ENCODE results near the gene OR1A1.
"Not testable (repeated sequence)": the region's sequence is repeated elsewhere in the genome, so short reads cannot be mapped to it uniquely, and the experiment has no call there.

OR1A1 gene, protein sequence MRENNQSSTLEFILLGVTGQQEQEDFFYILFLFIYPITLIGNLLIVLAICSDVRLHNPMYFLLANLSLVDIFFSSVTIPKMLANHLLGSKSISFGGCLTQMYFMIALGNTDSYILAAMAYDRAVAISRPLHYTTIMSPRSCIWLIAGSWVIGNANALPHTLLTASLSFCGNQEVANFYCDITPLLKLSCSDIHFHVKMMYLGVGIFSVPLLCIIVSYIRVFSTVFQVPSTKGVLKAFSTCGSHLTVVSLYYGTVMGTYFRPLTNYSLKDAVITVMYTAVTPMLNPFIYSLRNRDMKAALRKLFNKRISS

DNA sequence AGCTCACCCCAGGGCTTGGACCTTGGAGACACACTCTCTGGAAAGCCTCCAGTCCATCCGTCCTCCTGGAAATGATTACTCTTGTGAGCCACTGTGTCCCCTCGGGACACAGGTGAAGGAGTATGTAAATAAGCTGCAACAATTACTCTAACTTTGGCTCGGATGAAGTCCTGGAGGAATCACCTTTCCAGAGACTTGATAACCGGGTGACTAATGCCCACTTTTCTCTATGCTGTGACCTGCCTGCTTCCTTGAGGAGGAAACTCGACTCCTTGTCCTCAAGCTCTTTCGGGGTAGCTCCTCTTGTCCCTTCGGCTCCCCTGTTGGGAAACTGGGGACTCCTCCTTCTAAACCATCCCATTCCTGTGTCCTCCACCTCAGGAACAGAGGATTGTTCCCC is at the start of gene OR1A1:
Gene OR1A1 (plus strand): TSS at position 301 of the 400 bp plus-strand sequence. CDS start 7,954 bp downstream, outside the sequence.
- DNase-seq = no peak

DNA sequence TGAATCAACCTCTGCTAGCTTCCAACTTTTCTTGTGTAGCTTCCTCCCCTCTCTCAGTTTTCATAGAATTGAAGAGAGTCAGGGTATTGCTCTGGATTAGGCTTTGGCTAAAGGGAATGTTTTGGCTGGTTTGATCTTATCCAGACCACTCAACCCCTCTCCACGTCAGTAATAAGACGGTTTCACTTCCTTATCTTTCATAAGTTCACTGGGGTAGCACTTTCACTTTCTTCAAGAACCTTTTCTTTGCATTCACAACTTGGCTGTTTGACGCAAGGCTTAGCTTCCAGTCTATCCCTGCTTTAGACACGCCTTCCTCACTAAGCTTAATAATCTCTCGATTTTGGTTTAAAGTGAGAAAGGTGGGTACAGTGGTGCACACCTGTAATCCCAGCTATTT is 39.9 kb upstream of the OR1A1 start:
- DNase-seq = no peak

DNA sequence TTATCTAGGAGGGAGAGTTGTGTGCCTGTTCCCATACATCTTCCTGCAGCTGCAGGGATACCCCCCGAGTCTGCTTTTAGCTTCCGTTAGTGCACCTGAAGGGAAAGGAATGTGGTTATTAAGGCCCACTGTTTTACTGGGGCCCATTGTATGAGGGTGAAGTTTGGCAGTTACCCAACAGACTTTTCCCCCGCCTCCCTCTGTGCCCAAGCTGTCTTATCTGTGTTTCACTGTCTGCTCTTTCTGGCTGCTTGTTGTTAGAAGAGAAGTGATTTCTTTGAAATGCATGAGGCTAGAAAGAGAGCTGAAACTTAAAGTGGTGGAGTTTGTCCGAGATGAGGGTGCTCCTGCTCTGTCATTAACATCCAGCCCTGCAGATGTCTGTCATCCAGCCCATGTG is 17.5 kb upstream of the OR1A1 start:
- DNase-seq = no peak

DNA sequence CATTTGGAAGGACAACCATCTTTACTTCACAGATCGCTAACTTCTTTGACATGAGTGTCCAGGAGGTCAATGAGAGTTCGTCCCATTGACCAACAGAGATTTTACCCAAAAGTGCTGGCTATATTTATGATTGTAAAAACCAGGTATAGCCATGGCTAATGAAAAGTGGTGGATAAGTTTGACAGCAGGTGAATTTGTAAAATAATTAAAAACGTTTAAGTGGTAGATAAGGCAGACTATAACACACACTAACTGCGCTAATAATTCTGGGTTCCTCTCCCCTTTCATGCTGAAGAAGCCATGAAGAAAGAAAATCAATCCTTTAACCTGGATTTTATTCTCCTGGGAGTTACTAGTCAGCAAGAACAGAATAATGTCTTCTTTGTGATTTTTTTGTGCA is 10.2 kb upstream of the OR1A1 start, which contains the start of gene OR1A2:
Gene OR1A2 (plus strand): TSS at position 301 of the 400 bp plus-strand sequence. CDS start 0 bp downstream, at position 301.
- DNase-seq = no peak

DNA sequence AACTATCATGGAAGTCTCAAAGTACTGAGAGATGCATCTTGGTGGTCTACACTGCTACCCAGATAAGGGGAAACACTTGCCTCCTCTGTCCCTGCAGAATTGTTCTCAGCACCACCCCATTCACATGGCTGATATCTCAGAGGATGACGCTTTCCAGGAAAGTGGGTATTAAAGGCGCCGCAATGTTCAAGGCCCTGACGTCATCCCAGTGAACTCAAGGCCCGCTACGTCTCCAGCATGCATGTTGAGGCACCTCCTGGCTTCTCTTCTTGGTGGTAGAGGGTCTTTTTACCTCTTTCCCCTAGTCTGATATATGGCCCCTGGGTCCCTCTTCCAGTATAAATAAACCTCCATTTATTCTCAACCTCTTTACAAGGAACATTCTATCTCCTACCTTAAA is 1.0 kb downstream of the OR1A1 start:
- no peak for DNase-seq

DNA sequence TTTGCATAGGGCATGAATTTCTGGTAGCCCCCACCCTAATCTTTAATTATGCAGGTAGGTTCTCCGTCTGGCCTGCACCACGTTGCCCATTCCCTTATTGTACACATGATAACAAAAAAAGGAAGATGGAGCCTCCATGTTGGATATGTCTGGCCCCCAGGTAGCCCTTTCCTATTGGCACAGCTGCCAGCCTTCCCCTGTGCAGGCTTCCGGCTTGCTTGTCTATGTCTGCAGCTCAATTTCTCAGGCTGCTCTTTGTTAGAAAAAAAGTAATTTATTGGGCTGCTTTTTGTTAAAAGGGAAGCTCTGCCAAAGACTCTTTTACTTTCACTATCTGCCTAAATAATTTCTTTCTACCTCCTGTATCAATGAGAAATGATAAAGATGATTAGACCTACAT is 5.5 kb downstream of the OR1A1 start:
- no peak for DNase-seq

DNA sequence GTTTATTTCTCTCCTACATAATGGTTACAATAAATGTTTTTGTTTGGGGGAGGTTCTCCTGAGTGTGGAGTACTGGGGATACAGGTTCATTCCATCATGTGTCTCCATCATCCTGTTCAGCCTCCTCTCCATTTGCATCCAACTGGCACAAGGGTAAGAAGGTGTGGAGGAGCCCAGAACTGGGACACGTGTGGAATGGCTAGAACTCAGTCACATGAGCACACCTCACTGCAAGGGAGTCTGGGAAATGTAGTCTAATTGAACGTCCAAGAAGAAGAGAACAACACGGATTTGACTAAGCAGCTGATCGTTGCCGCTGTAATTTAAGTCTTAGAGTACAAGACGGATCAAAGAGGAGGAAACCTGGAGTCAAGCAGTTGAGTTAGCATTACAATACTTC is 6.1 kb downstream of the OR1A1 start:
- no peak for DNase-seq

DNA sequence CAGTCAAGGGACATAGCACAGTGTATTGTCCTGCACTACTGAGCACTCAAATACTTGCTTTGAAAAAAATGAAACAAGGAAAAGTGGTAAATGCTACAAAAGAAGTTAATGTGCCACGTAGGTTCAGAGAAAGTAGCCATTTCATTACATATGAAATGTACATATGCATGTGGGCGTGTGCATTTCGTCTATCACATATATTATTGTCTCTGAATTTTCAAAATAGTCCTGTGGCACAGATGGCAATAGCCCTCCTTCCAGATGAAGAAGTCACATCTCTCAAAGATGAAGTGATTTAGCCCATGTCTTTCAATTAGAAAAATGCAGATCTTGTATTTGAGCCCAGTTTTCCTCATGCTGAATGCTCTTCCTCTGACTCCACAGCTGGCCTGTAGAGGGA is 12.5 kb downstream of the OR1A1 start:
- not testable (repeated sequence) for DNase-seq

DNA sequence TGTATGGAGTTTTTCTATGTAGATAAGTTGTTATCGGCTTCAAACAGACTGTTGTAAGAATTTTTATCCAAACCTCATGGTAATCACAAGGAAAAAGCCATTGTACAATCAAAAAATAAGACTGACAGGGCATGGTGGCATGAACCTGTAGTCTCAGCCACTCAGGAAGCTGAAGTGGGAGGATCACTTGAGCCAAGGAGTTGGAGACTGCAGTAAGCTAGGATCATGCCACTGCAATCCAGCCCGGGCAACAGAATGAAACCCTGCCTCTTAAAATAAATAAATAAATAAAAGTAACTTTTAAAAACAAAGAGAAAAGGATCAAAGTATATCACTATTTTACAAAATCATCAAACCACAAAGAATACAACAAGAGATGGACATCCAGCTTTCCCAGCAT is 14.4 kb downstream of the OR1A1 start:
- no peak for DNase-seq

DNA sequence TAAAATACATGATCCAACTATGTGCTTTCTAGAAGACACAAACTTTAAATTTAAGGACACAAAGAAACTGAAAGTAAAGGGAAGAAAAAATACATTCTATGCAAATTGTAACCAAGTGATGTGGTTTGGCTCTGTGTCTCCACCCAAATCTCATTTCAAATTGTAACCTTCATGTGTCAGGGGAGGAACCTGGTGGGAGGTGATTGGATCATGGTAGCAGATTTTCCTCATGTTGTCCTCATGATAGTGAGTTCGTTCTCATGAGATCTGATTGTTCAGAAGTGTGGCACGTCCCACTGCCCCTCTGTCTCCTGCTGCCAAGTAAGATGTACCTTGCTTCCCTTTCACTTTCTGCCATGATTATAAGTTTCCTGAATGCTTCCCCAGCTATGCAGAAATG is 15.0 kb downstream of the OR1A1 start:
- no peak for DNase-seq

DNA sequence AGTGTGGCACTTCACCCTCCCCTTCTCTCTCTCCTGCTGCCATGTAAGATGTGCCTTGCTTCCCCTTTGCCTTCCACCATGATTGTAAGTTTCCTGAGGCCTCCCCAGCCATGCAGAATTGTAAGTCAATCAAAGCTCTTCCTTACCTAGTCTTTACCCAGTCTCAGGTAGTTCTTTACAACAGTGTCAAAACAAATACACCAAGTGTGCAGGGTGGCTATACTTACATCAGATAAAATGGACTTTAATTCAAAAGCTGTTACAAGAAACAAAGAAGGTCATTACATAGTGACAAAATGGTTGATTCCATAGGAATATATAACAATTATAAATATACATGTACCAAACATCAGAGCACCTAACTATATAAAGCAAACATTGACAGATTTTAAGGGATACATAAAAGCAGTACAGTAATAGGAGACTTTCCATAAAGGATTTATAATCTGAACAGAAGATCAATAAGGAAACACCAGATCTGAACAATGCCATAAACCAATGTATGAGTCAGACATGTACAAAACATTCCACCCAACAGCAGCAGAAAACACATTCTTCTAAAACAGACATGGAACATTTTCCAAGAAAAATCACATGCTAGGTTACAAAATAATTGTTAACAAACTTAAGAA is 17.4 kb downstream of the OR1A1 start:
- not testable (repeated sequence) for DNase-seq

DNA sequence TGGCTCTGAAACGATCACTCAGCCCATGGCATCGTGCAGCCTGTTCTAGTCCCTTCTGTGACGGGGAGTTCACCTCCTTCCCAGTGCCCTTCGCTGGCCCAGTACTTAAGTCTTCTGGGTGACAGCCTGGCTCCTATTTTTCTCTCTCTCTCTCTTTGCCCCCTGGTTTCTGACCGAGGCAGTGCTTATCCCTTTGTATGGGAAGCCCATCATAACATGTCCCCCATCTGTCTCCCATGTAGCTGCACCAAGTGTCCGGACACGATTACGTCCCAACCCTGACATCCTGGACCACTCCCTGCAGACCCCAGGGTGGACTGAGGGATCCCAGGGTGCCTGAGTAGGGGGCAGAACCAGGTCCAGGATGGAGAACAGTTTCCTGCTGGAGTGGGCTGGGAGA is 24.8 kb downstream of the OR1A1 start:
- DNase-seq = not testable (repeated sequence)

DNA sequence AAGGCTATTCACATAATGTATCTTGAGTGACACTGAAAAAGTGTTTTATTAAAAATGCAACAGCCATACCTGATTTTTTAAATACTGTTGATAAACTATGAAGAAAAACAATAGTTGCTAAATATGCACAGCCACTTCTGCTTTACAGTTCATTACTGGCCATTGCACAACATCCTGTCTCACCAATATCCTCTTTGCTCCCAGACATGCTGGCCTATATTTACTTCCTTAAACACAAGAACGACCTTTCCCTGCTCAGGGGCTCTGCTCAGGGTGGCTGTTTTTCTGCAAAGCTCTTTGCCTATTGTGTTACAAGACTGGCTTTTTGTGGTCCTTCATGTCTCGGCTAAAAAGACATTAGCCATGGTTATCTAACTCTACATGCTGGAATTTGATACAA is 31.2 kb downstream of the OR1A1 start:
- not testable (repeated sequence) for DNase-seq

DNA sequence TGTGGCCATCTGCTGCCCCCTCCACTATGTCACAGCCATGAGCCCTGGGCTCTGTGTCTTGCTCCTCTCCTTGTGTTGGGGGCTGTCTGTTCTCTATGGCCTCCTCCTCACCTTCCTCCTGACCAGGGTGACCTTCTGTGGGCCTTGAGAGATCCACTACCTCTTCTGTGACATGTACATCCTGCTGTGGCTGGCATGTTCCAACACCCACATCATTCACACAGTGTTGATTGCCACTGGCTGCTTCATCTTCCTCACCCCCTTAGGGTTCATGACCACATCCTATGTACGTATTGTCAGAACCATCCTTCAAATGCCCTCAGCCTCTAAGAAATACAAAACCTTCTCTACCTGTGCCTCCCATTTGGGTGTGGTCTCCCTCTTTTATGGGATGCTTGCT is 33.6 kb downstream of the OR1A1 start:
- DNase-seq = not testable (repeated sequence)

DNA sequence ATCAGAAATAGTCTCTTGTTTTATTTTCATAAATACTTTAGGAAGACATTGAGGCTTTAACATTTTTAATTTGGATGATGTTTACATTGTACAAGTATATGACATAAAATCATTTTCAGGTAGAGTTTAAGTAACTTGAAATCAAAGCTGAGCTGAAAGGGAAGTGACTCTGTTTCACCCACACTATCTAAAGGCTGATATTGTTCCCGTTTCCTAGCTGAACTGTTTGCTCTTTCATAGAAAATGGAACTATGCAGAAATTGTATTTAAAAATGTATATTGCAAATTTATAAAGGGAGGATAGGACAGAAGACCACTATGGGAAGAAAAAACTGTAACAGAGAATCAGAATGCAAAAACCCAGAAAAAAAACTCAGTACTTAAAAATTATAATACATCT is 37.4 kb downstream of the OR1A1 start:
- not testable (repeated sequence) for DNase-seq

DNA sequence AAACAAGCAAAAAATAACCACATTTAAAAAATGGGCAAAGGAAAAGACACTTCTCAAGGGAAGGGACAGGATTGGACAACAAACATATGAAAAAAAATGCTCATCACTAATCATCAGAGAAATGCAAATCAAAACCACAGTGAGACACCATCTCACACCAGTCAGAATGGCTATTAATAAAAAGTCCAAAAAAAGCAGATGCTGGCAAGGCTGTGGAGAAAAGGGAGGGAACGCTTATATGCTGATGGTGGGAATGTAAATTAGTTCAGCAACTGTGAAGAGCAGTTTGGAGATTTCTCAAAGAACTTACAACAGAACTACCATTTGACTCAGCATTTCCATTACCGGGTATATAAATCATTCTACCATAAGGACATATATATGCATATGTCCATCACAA is 41.5 kb downstream of the OR1A1 start:
- DNase-seq = not testable (repeated sequence)

DNA sequence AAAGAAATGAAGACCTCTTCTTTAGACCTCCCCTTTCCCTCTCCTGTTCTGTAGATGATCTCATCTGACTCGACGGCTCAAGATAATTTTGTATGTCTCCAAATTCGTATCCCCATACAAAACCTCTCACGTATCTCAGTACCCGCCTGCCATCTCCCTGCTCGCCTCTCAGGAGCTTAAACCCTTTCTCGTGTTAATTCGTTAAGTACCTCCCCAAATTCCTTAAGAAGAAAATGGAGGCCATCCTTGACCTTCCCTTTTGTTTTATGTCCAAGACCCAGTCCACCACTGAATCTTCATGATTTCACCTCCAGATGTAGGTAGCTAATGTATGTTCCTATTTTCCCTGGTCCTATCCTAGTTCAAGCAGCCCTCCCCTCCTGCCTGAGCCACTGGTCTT is 49.1 kb downstream of the OR1A1 start:
- no peak for DNase-seq

DNA sequence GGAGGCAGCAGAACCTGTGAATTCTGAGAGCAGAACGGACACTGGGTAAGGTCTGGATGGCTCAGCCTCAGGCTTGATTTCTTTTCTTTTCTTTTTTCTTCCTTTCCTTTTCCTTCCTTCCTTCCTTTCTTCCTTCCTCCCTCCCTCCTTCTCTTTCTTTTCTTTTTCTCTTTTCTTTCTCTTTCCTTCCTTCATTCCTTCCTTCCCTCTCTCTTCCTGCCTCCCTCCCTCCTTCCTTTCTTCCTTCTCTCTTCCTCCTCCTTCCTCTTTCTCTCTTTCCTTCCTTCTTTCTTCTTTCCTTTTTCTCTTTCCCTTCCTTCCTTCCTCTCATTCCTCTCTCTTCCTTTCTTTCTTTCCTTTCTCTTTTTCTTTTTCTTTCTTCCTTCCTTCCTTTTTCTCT is 52.7 kb downstream of the OR1A1 start:
- no peak for DNase-seq

DNA sequence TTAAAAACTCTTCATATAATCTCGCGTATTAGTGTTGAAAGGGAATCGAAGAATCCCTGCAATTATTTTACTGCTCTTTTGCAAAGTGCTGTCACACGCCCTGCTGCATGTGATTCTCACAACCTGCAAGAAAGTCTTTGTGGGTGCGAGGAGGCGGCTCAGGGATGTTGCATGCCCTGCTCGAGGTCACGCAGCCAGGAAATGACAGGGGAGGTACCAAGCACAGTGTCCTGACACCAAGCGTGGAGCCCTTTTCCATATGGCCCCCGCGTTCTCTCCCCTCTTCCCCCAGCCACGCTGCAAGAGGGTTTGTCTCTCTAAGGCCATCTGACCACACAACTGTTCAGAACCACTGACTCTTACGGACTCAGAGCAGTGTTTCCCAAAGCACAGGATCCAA is 53.1 kb downstream of the OR1A1 start:
- DNase-seq = no peak
